Muscle of leg (tissue), 11 donors: Measurements from ENCODE around the gene SDF2. TPM values are rescaled to one million over a fixed set of nuclear protein-coding genes. Genes with fewer than 3 reads are reported as not detected.

Experiments
- DNase-seq: peaks from one replicate; pipeline ENCODE4 v3.0.0; 2013
- H3K27ac ChIP-seq: one replicate; pipeline ENCODE4 v1.5.1; 2013; ENCODE audit warnings: mild to moderate bottlenecking, low read length, control low read depth
- H3K27me3 ChIP-seq: one replicate; pipeline ENCODE4 v1.6.1; 2013; ENCODE audit warnings: low read length; ENCODE audit not compliant: control insufficient read depth, insufficient read depth
- H3K36me3 ChIP-seq: one replicate; pipeline ENCODE4 v1.6.1; 2013; ENCODE audit warnings: low read length; ENCODE audit not compliant: control insufficient read depth, insufficient read depth
- H3K4me1 ChIP-seq: one replicate; pipeline ENCODE4 v1.6.1; 2013; ENCODE audit warnings: low read length; ENCODE audit not compliant: control insufficient read depth, insufficient read depth
- H3K4me3 ChIP-seq: one replicate; pipeline ENCODE4 v1.5.1; 2013; ENCODE audit warnings: low read length, control low read depth
- H3K9me3 ChIP-seq: replicated peaks from 2 replicates; pipeline ENCODE4 v1.6.1; 2013; ENCODE audit warnings: low read depth, low read length; ENCODE audit not compliant: control insufficient read depth
- WGBS: methylation state at CpG from one replicate; pipeline ENCODE4 v1.1.5; 2013; ENCODE audit warnings: missing lambda C conversion rate; ENCODE audit not compliant: insufficient coverage; 5-methylcytosine and 5-hydroxymethylcytosine counted together
- polyA plus RNA-seq, 8 donors: library from polyadenylated mRNA; unstranded; fragments of 120-200 nt; gene quantifications; one replicate each; pipeline versions ENCODE4 v1.2.1 to v1.2.3, GENCODE V29; 2013; ENCODE audit warnings: inconsistent platforms in 1 of 8, low replicate concordance in 1 of 8; ENCODE audit not compliant: insufficient read length in 8 of 8, insufficient read depth in 1 of 8
- total RNA-seq: library from RNA; stranded (reverse); fragments of 120-200 nt; gene quantifications from one replicate; pipeline ENCODE4 v1.2.4, GENCODE V29; 2013

The SDF2 gene
- total and polyA plus RNA-seq, 9 donors = 35.5 to 50.4 (median 43.2) TPM

DNA sequence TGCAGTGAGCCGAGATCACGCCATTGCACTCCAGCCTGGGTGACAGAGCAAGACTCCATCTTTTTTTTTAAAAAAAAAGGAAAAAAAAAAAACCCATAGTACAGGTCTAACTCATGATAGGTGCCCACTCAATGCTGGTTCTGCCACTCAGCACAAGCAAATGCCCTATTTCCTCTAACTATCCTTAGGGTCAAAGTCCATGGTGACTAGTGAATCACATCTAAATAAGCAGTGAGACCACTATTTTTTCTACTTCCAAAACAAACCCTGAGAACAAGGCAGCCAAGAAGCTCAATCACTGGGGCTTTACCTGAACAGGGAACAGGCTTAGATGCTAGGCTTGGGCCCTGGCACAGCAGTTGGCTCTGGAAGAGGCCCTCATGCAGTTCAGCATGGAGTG is 20.1 kb downstream of the SDF2 start:
- H3K27me3 ChIP-seq = no peaks in the 10 kb centered on the region
- H3K9me3 ChIP-seq = no peaks in the 10 kb centered on the region
- no peak overlapping the region for H3K27ac ChIP-seq
- DNase-seq = no peak
- H3K4me3 ChIP-seq = no peak overlapping the region
- WGBS = no CpG with 5 or more reads among the region's 2 CpGs
- H3K4me1 ChIP-seq = peaks cover 27% of the 10 kb centered on the region
- peaks cover 61% of the 10 kb centered on the region for H3K36me3 ChIP-seq

DNA sequence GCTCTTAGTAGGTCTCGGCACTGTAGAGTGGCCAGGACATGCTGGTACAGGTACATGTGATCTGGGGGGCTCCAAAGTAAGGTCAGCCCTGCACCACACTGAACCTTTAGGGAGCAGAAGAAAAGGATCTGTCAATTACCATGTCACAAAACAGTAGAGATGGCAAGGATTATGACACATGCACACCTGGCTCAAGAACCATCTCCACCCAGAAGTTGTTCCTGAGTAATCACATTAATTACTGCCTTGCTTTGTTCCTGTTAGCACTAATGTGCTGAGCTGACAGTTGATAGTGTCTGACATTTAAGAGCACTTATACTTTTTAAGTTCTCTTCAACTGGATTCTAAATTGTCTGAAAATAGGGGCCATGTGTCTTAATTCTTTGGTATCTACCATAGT is 26.2 kb downstream of the SDF2 start:
- no peak overlapping the region for H3K27ac ChIP-seq
- H3K36me3 ChIP-seq = peaks cover 87% of the 10 kb centered on the region
- H3K4me1 ChIP-seq = no peaks in the 10 kb centered on the region
- H3K9me3 ChIP-seq = no peaks in the 10 kb centered on the region
- H3K4me3 ChIP-seq = no peak overlapping the region
- no peaks in the 10 kb centered on the region for H3K27me3 ChIP-seq
- no peak for DNase-seq
- WGBS = no CpG with 5 or more reads among the region's 1 CpG

DNA sequence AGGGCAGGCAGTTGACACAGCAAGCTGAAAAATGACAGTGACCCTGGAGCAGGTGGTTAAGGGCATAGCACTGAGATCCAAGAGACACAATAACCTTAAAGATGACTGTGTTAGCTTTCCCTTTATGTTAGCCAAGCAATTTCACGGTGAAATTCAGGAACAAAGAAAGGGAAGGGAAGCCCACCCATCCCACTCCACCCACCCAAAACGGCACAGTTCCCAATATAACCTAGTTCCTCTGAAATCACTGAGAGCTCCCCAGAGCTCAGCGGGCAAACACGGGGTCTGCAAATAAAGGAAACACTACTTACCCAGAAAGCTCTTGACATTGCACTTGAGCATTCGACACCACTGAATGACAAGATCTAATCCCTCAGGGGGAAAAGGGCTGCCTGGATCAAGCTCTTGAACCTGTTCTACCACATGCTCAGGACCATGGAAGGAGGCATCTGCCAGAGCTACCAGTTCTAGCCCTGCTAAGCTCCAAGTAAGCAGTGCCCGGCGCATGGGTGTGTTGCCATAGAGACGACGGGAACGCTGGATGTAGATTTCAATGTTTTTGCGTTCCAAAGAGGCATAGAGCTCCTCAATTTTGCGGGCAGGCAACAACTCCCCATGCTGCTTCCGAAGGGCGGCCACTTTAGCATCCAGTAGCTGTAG is 27.4 kb downstream of the SDF2 start:
- Histone ChIP-seq H3K36me3 (peaks cover 81% of the 10 kb centered on the region), H3K27me3 (no peaks in the 10 kb centered on the region), H3K4me1 (no peaks in the 10 kb centered on the region), H3K9me3 (no peaks in the 10 kb centered on the region), H3K4me3 (no peak overlapping the region), H3K27ac (no peak overlapping the region)
- no peak for DNase-seq
- WGBS = 86% methylated on average over 9 of the region's 14 CpGs

DNA sequence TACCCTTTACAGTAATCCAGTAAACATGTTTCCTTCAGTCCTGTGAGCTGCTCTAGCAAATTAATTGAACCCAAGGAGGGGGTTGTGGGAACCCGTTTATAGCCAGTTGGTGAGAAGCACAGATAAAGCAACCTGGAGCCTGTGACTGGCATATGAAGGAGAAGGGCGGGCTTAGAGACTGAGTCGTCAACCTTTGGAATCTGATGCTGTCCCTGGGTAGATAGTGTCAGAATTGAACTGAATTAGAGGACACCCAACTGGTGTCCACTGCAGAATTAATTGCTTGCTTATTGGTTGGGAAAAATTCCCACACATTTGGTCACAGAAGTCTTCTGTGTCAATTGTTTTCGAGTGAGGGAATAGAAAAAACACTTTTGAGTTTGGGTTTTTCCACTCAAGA is 34.9 kb downstream of the SDF2 start:
- Histone ChIP-seq H3K4me1 (no peaks in the 10 kb centered on the region), H3K4me3 (no peak overlapping the region), H3K27me3 (no peaks in the 10 kb centered on the region), H3K36me3 (peaks cover 66% of the 10 kb centered on the region), H3K9me3 (no peaks in the 10 kb centered on the region), H3K27ac (no peak overlapping the region)
- DNase-seq = no peak
- WGBS = 98% methylated on average over 4 of the region's 4 CpGs

DNA sequence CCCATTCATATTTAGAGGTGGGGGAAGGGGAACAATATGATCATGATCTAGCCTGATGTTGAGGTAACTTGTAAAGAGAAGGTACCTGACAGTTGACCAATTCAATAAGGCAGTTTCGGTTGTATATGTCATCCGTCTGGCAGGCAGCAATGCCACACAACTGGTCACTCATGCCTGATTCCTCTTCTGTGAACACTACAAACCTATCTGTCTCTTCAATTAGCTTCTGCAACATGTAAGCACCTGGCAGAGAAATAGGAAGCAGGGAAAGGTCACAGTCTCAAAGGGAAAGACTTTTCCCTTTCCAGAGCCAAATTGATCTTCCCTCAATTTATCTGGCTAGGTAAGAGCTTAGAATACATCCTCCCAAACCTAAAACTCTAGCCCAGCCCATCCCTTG is 37.6 kb downstream of the SDF2 start:
- no peaks in the 10 kb centered on the region for H3K4me1 ChIP-seq
- no peak overlapping the region for H3K27ac ChIP-seq
- no CpG with 5 or more reads among the region's 2 CpGs for WGBS
- DNase-seq = no peak
- no peaks in the 10 kb centered on the region for H3K9me3 ChIP-seq
- no peak overlapping the region for H3K4me3 ChIP-seq
- no peaks in the 10 kb centered on the region for H3K27me3 ChIP-seq
- H3K36me3 ChIP-seq = peaks cover 73% of the 10 kb centered on the region

DNA sequence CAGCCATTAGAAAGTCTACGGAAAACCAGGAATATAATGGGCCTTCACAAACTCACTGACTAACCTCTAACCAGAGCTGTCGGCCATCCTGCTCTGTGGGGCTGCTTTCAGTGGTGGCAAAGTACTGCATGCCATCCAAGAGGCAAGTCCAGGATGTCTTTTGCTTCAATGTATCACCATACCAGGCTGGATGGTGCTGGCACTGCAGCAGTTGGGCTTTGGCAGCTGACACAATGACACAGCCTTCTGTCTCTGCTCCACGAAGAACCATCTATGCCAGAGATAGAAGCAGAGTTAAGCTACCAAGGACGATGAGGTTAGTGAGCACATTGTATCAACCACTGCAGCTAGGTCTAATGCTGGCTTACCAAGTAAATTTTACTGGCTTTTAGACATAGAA is 38.0 kb downstream of the SDF2 start:
- H3K27me3 ChIP-seq = no peaks in the 10 kb centered on the region
- WGBS = 100% methylated on average over 2 of the region's 4 CpGs
- H3K27ac ChIP-seq = no peak overlapping the region
- H3K9me3 ChIP-seq = no peaks in the 10 kb centered on the region
- no peaks in the 10 kb centered on the region for H3K4me1 ChIP-seq
- H3K4me3 ChIP-seq = no peak overlapping the region
- DNase-seq = no peak
- H3K36me3 ChIP-seq = peaks cover 76% of the 10 kb centered on the region

DNA sequence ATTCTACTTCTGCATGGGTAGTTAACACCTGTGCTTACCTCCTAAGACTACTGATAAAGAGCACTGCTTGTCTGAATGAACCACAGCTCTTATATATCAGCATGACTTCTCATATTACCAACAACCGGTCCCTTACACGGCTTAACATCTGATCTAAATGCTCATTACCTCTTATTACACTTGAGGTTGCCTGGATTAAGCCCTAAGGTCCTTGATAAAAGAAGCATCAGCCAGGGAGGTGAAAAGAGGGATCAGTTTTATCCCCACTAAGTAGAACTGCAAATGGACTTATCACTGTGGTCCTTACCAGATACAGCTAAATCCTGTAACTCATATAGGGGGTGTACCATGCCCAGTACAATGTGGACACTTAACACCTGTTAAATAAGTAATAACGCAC is 39.5 kb downstream of the SDF2 start:
- no peak overlapping the region for H3K27ac ChIP-seq
- peaks cover 80% of the 10 kb centered on the region for H3K36me3 ChIP-seq
- H3K27me3 ChIP-seq = no peaks in the 10 kb centered on the region
- H3K4me1 ChIP-seq = no peaks in the 10 kb centered on the region
- no peak overlapping the region for H3K4me3 ChIP-seq
- WGBS = no CpG with 5 or more reads among the region's 3 CpGs
- no peaks in the 10 kb centered on the region for H3K9me3 ChIP-seq
- DNase-seq = no peak

DNA sequence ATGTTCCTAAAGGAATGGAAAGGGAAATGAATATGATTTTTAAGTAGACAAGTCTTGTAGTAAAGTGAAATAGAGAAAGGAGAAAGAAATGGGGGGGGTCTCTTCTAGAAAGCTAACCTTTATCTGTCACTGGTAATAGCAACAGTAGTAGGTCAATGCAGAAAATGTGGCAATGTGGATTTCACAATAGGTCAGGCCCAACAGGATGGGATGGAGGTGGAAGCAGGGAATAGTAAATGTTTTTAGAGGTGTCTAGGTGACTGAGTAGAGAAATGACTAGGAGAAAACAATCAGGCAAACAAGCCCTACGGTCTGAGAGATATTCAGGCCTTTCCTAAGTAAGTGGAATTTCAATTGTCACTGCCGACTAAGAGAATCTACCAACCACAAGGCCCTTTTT is 41.7 kb downstream of the SDF2 start:
- H3K9me3 ChIP-seq = no peaks in the 10 kb centered on the region
- DNase-seq = no peak
- WGBS = no CpG with 5 or more reads among the region's 2 CpGs
- peaks cover 87% of the 10 kb centered on the region for H3K36me3 ChIP-seq
- H3K27me3 ChIP-seq = no peaks in the 10 kb centered on the region
- H3K4me1 ChIP-seq = no peaks in the 10 kb centered on the region
- no peak overlapping the region for H3K4me3 ChIP-seq
- no peak overlapping the region for H3K27ac ChIP-seq

DNA sequence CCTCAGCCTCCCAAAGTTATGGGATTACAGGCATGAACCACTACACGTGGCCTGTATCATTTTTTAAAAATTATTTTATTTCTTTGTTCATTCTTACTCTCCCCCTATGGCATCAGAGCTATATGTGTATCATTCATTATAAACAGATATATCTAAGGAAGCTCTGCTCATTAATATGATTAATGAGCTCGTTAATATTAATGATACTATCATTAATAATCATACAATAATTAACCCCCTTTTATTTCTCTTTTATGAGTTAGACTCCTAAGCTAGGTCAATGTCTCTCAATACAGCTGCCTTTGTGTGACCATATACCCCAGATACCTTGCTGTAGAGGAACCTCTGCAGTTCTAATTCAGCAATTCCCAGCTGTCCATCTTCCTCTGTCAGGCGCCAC is 43.2 kb downstream of the SDF2 start:
- Histone ChIP-seq H3K27ac (no peak overlapping the region), H3K27me3 (no peaks in the 10 kb centered on the region), H3K36me3 (peaks cover 86% of the 10 kb centered on the region), H3K9me3 (no peaks in the 10 kb centered on the region), H3K4me1 (no peaks in the 10 kb centered on the region), H3K4me3 (no peak overlapping the region)
- DNase-seq = no peak
- 100% methylated on average over 1 of the region's 3 CpGs for WGBS

DNA sequence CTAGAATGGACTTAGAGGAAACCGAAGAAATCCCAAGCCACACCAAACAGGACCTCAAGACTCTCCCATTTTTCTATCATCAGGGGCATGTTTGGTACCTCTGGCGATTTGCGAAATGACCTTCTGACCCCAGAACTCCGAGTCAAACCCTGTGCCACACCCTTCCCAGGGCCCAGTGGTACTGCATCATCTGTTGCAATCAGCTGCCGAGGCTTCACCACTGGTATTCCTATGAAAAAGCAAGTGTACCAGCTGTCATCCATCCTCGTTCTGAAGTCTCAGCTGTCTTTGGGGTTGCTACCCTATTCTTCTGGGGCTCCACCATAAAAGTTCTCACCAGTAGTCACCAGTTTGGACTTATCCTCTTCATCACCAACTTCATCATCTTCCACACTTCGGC is 45.4 kb downstream of the SDF2 start:
- no peak overlapping the region for H3K4me3 ChIP-seq
- DNase-seq = no peak

More for the DNA sequence above, 45.4 kb downstream of the SDF2 start:
- no peaks in the 10 kb centered on the region for H3K9me3 ChIP-seq
- WGBS = 73% methylated on average over 6 of the region's 7 CpGs
- no peak overlapping the region for H3K27ac ChIP-seq
- peaks cover 89% of the 10 kb centered on the region for H3K36me3 ChIP-seq
- no peaks in the 10 kb centered on the region for H3K27me3 ChIP-seq
- H3K4me1 ChIP-seq = no peaks in the 10 kb centered on the region
